ENCODE data around the gene PID1. TPM values are rescaled to one million over a fixed set of nuclear protein-coding genes. Genes with fewer than 3 reads are reported as not detected.

PID1 gene
- total RNA-seq, 1 experiment from 2014 or later, result 2.9 TPM

DNA sequence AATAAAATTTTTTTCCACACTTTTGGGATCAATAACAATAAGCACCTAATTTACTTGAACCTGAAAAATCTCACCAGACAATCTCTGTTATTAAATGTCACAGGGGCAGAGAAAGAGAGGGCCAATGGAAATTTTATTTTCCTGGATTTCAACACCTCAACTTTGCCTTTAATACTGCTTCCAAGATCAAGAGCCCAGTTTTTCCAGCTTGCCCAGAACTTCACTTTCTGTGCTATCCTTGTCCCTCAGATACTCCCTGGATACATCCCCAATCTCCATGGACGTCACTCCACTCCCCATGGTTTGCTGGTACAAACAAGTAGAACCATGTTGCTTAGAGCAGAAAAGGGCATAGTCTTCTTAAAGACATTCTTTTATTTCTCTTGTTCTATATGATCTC, 29.3 kb upstream of the PID1 start:
- TF ChIP-seq POLR2AphosphoS5 (IDR thresholded peaks at IDR 0.05; ENCODE audit: low read depth, low read length) (no peak), CTCF (IDR thresholded peaks at IDR 0.05) (no peak), SIN3A (IDR thresholded peaks at IDR 0.05; ENCODE audit: borderline replicate concordance, insufficient read depth, low read depth, low read length) (no peak), TCF7L2 (IDR thresholded peaks at IDR 0.05; ENCODE audit: low read depth, low read length) (no peak)
- TF ChIP-seq, protein P1, sequence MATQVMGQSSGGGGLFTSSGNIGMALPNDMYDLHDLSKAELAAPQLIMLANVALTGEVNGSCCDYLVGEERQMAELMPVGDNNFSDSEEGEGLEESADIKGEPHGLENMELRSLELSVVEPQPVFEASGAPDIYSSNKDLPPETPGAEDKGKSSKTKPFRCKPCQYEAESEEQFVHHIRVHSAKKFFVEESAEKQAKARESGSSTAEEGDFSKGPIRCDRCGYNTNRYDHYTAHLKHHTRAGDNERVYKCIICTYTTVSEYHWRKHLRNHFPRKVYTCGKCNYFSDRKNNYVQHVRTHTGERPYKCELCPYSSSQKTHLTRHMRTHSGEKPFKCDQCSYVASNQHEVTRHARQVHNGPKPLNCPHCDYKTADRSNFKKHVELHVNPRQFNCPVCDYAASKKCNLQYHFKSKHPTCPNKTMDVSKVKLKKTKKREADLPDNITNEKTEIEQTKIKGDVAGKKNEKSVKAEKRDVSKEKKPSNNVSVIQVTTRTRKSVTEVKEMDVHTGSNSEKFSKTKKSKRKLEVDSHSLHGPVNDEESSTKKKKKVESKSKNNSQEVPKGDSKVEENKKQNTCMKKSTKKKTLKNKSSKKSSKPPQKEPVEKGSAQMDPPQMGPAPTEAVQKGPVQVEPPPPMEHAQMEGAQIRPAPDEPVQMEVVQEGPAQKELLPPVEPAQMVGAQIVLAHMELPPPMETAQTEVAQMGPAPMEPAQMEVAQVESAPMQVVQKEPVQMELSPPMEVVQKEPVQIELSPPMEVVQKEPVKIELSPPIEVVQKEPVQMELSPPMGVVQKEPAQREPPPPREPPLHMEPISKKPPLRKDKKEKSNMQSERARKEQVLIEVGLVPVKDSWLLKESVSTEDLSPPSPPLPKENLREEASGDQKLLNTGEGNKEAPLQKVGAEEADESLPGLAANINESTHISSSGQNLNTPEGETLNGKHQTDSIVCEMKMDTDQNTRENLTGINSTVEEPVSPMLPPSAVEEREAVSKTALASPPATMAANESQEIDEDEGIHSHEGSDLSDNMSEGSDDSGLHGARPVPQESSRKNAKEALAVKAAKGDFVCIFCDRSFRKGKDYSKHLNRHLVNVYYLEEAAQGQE (IDR thresholded peaks at IDR 0.05; ENCODE audit: insufficient read depth in 1 of 2, low read depth in 2 of 2, low read length in 1 of 2), result no peak
- no peaks in the 10 kb centered on the region for H3K27me3 ChIP-seq (ENCODE audit: control insufficient read depth, insufficient read depth, low read length)
- no peaks in the 10 kb centered on the region for H3K9me3 ChIP-seq (ENCODE audit: control insufficient read depth, insufficient read depth, low read depth, low read length)
- BruUV-seq (replicated peaks), result no TSS peak
- ChIA-PET POLR2A (no interaction called here), CTCF (no interaction called here)
- intact Hi-C loops (cut with micrococcal nuclease; ENCODE audit: unreplicated experiment) (no loop called here), in situ Hi-C loops (cut with HindIII; ENCODE audit: low pct_unique_long_range_greater_than_20kb, low sequenced_read_pairs) (no loop called here)
- no peaks in the 10 kb centered on the region for H3K4me1 ChIP-seq (ENCODE audit: control insufficient read depth, insufficient read depth, low read length)
- H3K27ac ChIP-seq (ENCODE audit: low read length), result no peak overlapping the region
- DNase-seq (ENCODE audit: low read depth, low spot score) (no peak), ATAC-seq (no peak)
- no peak overlapping the region for H3K4me3 ChIP-seq (ENCODE audit: low read depth in 2 of 2, low read length in 2 of 2)
- no peaks in the 10 kb centered on the region for H3K36me3 ChIP-seq (ENCODE audit: control insufficient read depth, insufficient read depth, low read length)

DNA sequence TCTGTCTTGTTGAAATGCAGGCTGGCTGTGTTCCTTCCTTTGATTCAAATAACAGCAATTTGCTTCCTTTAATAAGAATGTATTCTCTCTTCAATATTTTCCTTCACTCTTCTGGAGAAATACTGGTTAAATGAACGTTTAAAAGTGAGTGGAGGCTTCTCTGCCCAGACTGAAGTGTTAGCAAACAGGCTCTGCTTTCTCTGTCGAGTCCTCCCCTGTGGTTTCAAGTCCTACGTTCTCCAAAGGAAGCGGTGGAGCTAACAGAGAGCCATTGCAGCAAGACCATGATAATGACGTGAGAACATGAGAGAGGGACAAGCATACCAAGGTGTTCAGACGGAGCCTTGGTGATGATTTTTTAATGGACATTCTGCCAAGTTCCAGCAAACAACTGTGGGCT, 26.2 kb upstream of the PID1 start:
- in situ Hi-C loops (cut with HindIII; ENCODE audit: low pct_unique_long_range_greater_than_20kb, low sequenced_read_pairs) (no loop called here), intact Hi-C loops (cut with micrococcal nuclease; ENCODE audit: unreplicated experiment) (no loop called here)
- no peaks in the 10 kb centered on the region for H3K36me3 ChIP-seq (ENCODE audit: control insufficient read depth, insufficient read depth, low read length)
- ChIA-PET CTCF (no interaction called here), POLR2A (no interaction called here)
- ATAC-seq (no peak), DNase-seq (ENCODE audit: low read depth, low spot score) (no peak)
- no peaks in the 10 kb centered on the region for H3K27me3 ChIP-seq (ENCODE audit: control insufficient read depth, insufficient read depth, low read length)
- H3K27ac ChIP-seq (ENCODE audit: low read length), result no peak overlapping the region
- no peaks in the 10 kb centered on the region for H3K9me3 ChIP-seq (ENCODE audit: control insufficient read depth, insufficient read depth, low read depth, low read length)
- no peak overlapping the region for H3K4me3 ChIP-seq (ENCODE audit: low read depth in 2 of 2, low read length in 2 of 2)
- no TSS peak for BruUV-seq (replicated peaks)
- H3K4me1 ChIP-seq (ENCODE audit: control insufficient read depth, insufficient read depth, low read length), result no peaks in the 10 kb centered on the region
- no peak for TF ChIP-seq POLR2AphosphoS5 (IDR thresholded peaks at IDR 0.05; ENCODE audit: low read depth, low read length)
- TF ChIP-seq, protein P1 (IDR thresholded peaks at IDR 0.05; ENCODE audit: insufficient read depth in 1 of 2, low read depth in 2 of 2, low read length in 1 of 2), result no peak

Data from Panc1 (cell line).